WERI-Rb-1 (cell line): ENCODE results near the gene PI4KB.

Source experiments
- DNase-seq: peaks from one replicate; pipeline ENCODE4 v3.0.0-alpha.2; 2020
- H3K27ac ChIP-seq: fragments of 250-450 bp; sonication (Bioruptor Pico); 2 replicates; pipeline ENCODE4 v1.5.1; 2020; ENCODE audit warnings: mild to moderate bottlenecking, moderate library complexity
- H3K27me3 ChIP-seq: fragments of 250-450 bp; sonication (Bioruptor Pico); 2 replicates; pipeline ENCODE4 v1.5.1; 2021; ENCODE audit warnings: mild to moderate bottlenecking, low read depth, moderate library complexity; ENCODE audit not compliant: insufficient read depth, severe bottlenecking
- H3K36me3 ChIP-seq: fragments of 250-450 bp; sonication (Bioruptor Pico); 2 replicates; pipeline ENCODE4 v1.5.1; 2020; ENCODE audit warnings: mild to moderate bottlenecking, moderate library complexity
- H3K4me3 ChIP-seq: 2 replicates; pipeline ENCODE4 v1.5.1; 2011; ENCODE audit warnings: low read depth, mild to moderate bottlenecking, control low read depth, low read length
- H3K9me3 ChIP-seq: fragments of 250-450 bp; sonication (Bioruptor Pico); 2 replicates; pipeline ENCODE4 v1.5.1; 2021; ENCODE audit warnings: mild to moderate bottlenecking, moderate library complexity; ENCODE audit not compliant: severe bottlenecking
- CTCF ChIP-seq: IDR thresholded peaks from 2 replicates; pipeline ENCODE4 v1.5.1; 2011; ENCODE audit warnings: low read depth, mild to moderate bottlenecking, control low read depth, inconsistent platforms, low read length

Gene PI4KB

DNA sequence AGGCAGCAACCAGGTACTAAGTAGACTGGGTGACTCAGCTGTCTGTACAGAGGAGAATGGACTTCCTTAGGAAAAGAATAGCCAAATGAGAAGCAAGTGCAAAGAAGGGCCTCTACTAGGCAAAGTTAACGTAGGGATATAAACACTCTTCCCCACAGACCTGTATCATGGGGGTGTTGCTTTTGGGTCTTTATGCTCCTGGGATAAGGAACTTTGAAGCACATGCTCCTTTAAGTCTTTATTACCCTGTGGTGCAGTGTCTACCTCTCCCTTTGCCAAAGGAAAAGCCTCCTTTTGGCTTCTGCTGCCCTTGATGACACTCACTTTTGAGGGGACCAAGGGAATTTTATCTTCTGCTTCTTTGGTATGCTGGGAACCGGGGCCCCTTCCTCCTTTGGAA is 14.8 kb upstream of the PI4KB start:
- Histone ChIP-seq H3K4me3 (no peak overlapping the region), H3K27me3 (no peaks in the 10 kb centered on the region), H3K27ac (no peak overlapping the region), H3K9me3 (no peaks in the 10 kb centered on the region), H3K36me3 (peaks cover 40% of the 10 kb centered on the region)
- no peak for DNase-seq
- TF ChIP-seq CTCF, result no peak

DNA sequence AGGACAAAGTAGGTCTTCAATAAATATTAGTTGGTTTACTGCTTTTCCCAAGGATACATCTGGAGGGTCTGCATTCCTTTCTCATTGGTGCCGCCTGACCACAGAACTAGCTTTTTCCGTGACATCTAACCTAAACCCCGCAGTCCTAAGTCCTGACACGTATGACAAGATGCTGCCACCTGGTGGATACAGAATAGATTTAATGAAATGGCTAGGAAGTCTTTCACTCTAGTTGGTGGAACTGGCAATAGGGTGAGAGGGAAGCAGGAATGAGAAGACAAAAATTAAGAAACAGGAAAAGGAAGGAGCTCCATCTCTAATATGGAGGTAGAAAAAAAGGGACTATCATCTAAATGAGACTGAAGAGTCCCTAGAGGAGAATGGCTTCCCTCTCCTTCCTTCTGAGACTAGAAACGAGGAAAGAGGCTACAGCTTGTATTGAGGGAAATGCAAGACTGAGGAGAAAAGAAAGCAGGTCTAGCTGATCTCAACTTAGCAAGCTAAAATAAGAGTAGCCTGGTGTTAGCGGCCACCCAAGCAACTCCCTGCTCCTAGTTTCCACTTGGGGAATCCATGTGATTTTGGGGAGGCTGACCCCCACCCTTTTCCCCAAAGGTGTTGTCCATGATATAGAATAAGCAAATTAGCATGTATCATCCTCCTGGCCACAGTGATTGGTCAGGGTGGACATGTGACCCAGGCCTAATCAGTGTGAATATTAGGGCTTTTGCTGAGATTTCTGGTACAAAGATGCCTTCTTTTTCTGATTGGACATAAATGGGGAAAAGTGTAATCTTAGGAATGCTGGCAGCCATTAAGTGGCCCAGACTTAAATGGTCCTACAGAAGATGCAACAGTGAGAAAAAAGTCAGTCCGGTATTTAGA is 13.9 kb upstream of the PI4KB start:
- peak overlapping the region; percentile 2; the same call in 1 of the 2 replicates for H3K27ac ChIP-seq
- peak; percentile 83 for DNase-seq
- H3K4me3 ChIP-seq, result no peak overlapping the region
- no peaks in the 10 kb centered on the region for H3K9me3 ChIP-seq
- peaks cover 40% of the 10 kb centered on the region for H3K36me3 ChIP-seq
- H3K27me3 ChIP-seq, result no peaks in the 10 kb centered on the region
- TF ChIP-seq CTCF, result peak; percentile 76

GRCh38 chr1:151336556-151336955 is 9.3 kb upstream of the PI4KB start:
- no peaks in the 10 kb centered on the region for H3K27me3 ChIP-seq
- no peak for DNase-seq
- TF ChIP-seq CTCF, result no peak
- no peaks in the 10 kb centered on the region for H3K9me3 ChIP-seq
- H3K27ac ChIP-seq, result no peak overlapping the region
- no peaks in the 10 kb centered on the region for H3K36me3 ChIP-seq
- H3K4me3 ChIP-seq, result no peak overlapping the region

DNA sequence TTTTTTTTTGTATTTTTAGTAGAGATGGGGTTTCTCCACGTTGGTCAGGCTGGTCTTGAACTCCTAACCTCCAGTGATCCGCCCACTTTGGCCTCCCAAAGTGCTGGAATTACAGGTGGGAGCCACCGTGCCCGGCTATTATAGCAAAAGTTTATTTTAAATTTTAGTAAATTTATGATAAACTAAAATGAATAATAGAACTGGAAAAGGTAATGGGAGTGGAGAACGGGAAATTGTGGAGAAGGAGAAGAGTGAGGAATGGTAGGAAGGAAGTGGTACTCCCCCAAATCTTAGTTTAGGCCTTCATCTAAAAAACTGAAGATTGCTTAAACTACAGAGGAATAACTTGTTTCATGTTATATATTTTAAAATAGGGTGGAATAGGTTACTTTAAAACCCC is 7.6 kb upstream of the PI4KB start:
- H3K27ac ChIP-seq, result no peak overlapping the region
- no peak overlapping the region for H3K4me3 ChIP-seq
- TF ChIP-seq CTCF, result no peak
- no peak for DNase-seq
- H3K9me3 ChIP-seq, result no peaks in the 10 kb centered on the region
- H3K36me3 ChIP-seq, result no peaks in the 10 kb centered on the region
- H3K27me3 ChIP-seq, result no peaks in the 10 kb centered on the region

DNA sequence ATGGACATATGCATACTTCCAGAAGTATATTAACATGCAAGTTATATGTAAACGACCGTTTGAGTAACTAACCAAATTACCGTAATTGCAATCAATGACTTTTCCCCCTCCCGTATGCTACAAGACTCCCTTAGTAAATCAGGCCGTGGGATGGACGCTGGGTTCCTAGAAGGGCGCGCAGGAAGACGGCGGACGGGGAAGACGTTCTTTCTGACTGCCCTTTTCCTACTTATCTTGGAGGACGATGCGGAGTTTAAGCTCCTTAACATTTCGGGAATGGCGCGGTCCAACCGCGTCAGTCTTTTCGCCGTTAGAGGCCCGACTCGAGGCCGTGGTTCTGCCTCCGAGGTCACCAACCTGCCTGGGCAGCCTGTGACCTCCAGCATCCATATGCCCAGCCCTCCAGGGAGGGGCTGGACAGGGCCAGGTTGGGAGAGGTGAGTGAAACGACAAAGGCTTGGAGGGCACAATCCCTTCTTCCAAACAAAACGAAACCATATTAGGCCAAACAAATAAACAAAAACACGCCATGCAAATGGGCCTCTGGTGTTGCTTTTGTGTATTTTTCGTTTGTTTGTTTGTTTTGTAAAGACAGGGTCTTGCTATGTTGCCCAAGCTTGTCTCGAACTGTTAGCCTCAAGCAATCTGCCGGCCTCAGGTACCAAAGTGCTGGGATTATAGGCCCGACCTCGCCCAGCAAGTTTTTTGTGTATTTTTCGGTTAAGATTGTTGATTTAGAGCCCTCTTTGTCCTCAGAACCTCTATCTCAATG is 873 bp upstream of the PI4KB start:
- Histone ChIP-seq H3K4me3 (peak overlapping the region; percentile 54), H3K27me3 (no peaks in the 10 kb centered on the region), H3K27ac (peak overlapping the region; percentile 100), H3K9me3 (no peaks in the 10 kb centered on the region), H3K36me3 (peaks cover 35% of the 10 kb centered on the region)
- peak; percentile 73 for DNase-seq
- TF ChIP-seq CTCF, result no peak
